GM12878 (cell line): ENCODE measurements around the gene CIRBP. TPM values are rescaled to one million over a fixed set of nuclear protein-coding genes. Genes with fewer than 3 reads are reported as not detected.

Experiments
- ATAC-seq: fragments of 200-7000 bp; cut with Tn5 transposase; 3 replicates; pipeline ENCODE4 v1.9.1; 2020; ENCODE audit warnings: mild to moderate bottlenecking, moderate library complexity
- BruUV-seq: library from RNA; stranded (reverse); fragments of 400-500 nt; replicated peaks from 2 replicates; lab custom pipeline; 2021; lab: Mats Ljungman, UMichigan
- CTCF ChIA-PET: fragments of 300-600 bp; sonication (Branson Sonifier 250); formaldehyde crosslinking; extraction: SDS; loops from one replicate; lab custom pipeline; 2021; ENCODE audit warnings: inconsistent platforms; lab: Yijun Ruan, JAX
- POLR2A ChIA-PET: fragments of 350-600 bp; formaldehyde crosslinking; extraction: SDS; loops from one replicate; lab custom pipeline; 2021; ENCODE audit warnings: inconsistent platforms; lab: Charles Lee
- RAD21 ChIA-PET: fragments of 300-600 bp; sonication (Branson Sonifier 250); formaldehyde crosslinking; loops from one replicate; lab custom pipeline; 2023; ENCODE audit warnings: antibody characterized with exemption; ENCODE audit not compliant: unreplicated experiment; lab: Charles Lee
- SMC1A ChIA-PET: fragments of 300-600 bp; sonication (Branson Sonifier 250); formaldehyde crosslinking; loops from one replicate; lab custom pipeline; 2023; ENCODE audit not compliant: unreplicated experiment, uncharacterized antibody; lab: Charles Lee
- DNase-seq: peaks from one replicate; pipeline ENCODE4 v3.0.0-alpha.2; 2011; ENCODE audit warnings: low read depth, low spot score
- FAIRE-seq: peaks from 3 replicates; lab custom pipeline; 2011; peaks lifted over from hg19 to GRCh38; lab: Jason Lieb, UNC
- H2AFZ ChIP-seq: 2 replicates; pipeline ENCODE4 v1.6.0; 2011; ENCODE audit warnings: low read depth, low read length, control low read depth; ENCODE audit not compliant: control insufficient read depth
- H3K27ac ChIP-seq: 2 replicates; pipeline ENCODE4 v1.5.1; 2011; ENCODE audit warnings: control low read depth; ENCODE audit not compliant: control insufficient read depth, insufficient read depth
- H3K27me3 ChIP-seq, 2 experiments: replicated peaks in 1 of 2; 2 replicates each; pipeline versions ENCODE4 v1.6.0 to v1.6.1; 2011; ENCODE audit warnings: low read length in 1 of 2; ENCODE audit not compliant: control insufficient read depth in 2 of 2, insufficient read depth in 2 of 2
- H3K36me3 ChIP-seq, 2 experiments: 2 replicates each; pipeline ENCODE4 v1.5.1; 2011; ENCODE audit warnings: low read length in 1 of 2; ENCODE audit not compliant: control insufficient read depth in 2 of 2, insufficient read depth in 2 of 2
- H3K4me1 ChIP-seq: 2 replicates; pipeline ENCODE4 v1.6.1; 2011; ENCODE audit warnings: mild to moderate bottlenecking, low read length, moderate library complexity, mixed read lengths; ENCODE audit not compliant: control insufficient read depth, insufficient read depth
- H3K4me2 ChIP-seq: 2 replicates; pipeline ENCODE4 v1.6.0; 2011; ENCODE audit warnings: control low read depth; ENCODE audit not compliant: control insufficient read depth, insufficient read depth
- H3K4me3 ChIP-seq: fragments of 200-600 bp; sonication (generic); 2 replicates; pipeline ENCODE4 v1.5.1; 2016
- H3K79me2 ChIP-seq: 2 replicates; pipeline ENCODE4 v1.6.0; 2011; ENCODE audit warnings: low read length; ENCODE audit not compliant: control insufficient read depth, insufficient read depth
- H3K9ac ChIP-seq: 2 replicates; pipeline ENCODE4 v1.8.0; 2011; ENCODE audit warnings: low read length, control low read depth, mixed read lengths; ENCODE audit not compliant: control insufficient read depth, insufficient read depth
- H3K9me3 ChIP-seq: replicated peaks from 3 replicates; pipeline ENCODE4 v1.5.1; 2011; ENCODE audit warnings: mild to moderate bottlenecking, low read length; ENCODE audit not compliant: control insufficient read depth, insufficient read depth
- H4K20me1 ChIP-seq: 2 replicates; pipeline ENCODE4 v1.6.0; 2011; ENCODE audit not compliant: control insufficient read depth, insufficient read depth
- CREB1 ChIP-seq: IDR thresholded peaks from 2 replicates; pipeline ENCODE4 v1.6.1; 2012; ENCODE audit warnings: low read depth, mild to moderate bottlenecking, inconsistent platforms
- DPF2 ChIP-seq: fragments of 450-650 bp; IDR thresholded peaks from 2 replicates; pipeline ENCODE4 v1.6.1; 2017; ENCODE audit warnings: mild to moderate bottlenecking
- EED ChIP-seq: sonication (generic); IDR thresholded peaks from 2 replicates; pipeline ENCODE4 v1.6.1; 2016; ENCODE audit warnings: antibody characterized with exemption, low read depth
- HDGF ChIP-seq: fragments of 450-650 bp; IDR thresholded peaks from 2 replicates; pipeline ENCODE4 v1.6.1; 2016; ENCODE audit warnings: antibody characterized with exemption
- IKZF2 ChIP-seq, 2 experiments: fragments of 450-650 bp; IDR thresholded peaks; 2 replicates each; pipeline ENCODE4 v1.6.1; 2017; ENCODE audit warnings: mild to moderate bottlenecking in 2 of 2, moderate library complexity in 2 of 2
- JUNB ChIP-seq: IDR thresholded peaks from 2 replicates; pipeline ENCODE4 v1.6.1; 2016; ENCODE audit warnings: antibody characterized with exemption, mild to moderate bottlenecking
- PML ChIP-seq: IDR thresholded peaks from 2 replicates; pipeline ENCODE4 v1.6.1; 2012; ENCODE audit warnings: low read length, inconsistent platforms
- SMAD5 ChIP-seq: IDR thresholded peaks from 2 replicates; pipeline ENCODE4 v1.6.1; 2016; ENCODE audit warnings: antibody characterized with exemption, low read depth
- SPI1 ChIP-seq: IDR thresholded peaks from 2 replicates; pipeline ENCODE4 v1.6.1; 2011; ENCODE audit warnings: low read depth, mild to moderate bottlenecking, low read length, moderate library complexity, borderline replicate concordance; ENCODE audit not compliant: insufficient read depth
- SREBF1 ChIP-seq: IDR thresholded peaks from 2 replicates; pipeline ENCODE4 v1.6.1; 2012; ENCODE audit warnings: mild to moderate bottlenecking, low read length
- TBL1XR1 ChIP-seq: IDR thresholded peaks from 2 replicates; pipeline ENCODE4 v1.6.1; 2012; ENCODE audit warnings: low read depth, low read length, improper control_type of control experiment
- TCF3 ChIP-seq: IDR thresholded peaks from 2 replicates; pipeline ENCODE4 v1.6.1; 2012; ENCODE audit warnings: low read depth, mild to moderate bottlenecking, low read length, borderline replicate concordance; ENCODE audit not compliant: insufficient read depth
- WGBS: methylation state at CpG from one replicate; pipeline ENCODE4 v1.1.6; 2016; ENCODE audit warnings: low lambda C conversion rate; ENCODE audit not compliant: insufficient replicate concordance, insufficient coverage; ENCODE audit errors: missing lambda C conversion rate; 5-methylcytosine and 5-hydroxymethylcytosine counted together
- in situ Hi-C: fragments of 300-500 bp; cut with MboI; formaldehyde crosslinking; loops from 9 replicates; pipeline ENCODE4 v1.14.3; 2018; ENCODE audit warnings: mixed read lengths
- intact Hi-C: fragments of 100-400 bp; cut with micrococcal nuclease; formaldehyde crosslinking; loops from one replicate; pipeline ENCODE4 v1.14.2; 2022; ENCODE audit not compliant: unreplicated experiment
- polyA plus RNA-seq, 11 experiments: library from polyadenylated mRNA; depleted of rRNA in 4 of 11; unstranded in 6 of 11; stranded (reverse) in 5 of 11; fragments of >200 nt; fragmentation: Nextera tagmentation in 4 of 11; fragmentation: Illumina TruSeq in 1 of 11; extraction: Ambion mirVana in 4 of 11; extraction: Trizol in 1 of 11; gene quantifications; 1 replicate in 1 of 11; 2 replicates in 10 of 11; pipeline versions ENCODE4 v1.2.1 to v1.2.3, GENCODE V29; 2011 to 2016; ENCODE audit warnings: inconsistent platforms in 2 of 11, missing spikeins in 2 of 11, low read depth in 1 of 11
- total RNA-seq, 4 experiments: library from RNA; depleted of rRNA in 3 of 4; stranded (reverse); fragments of >200 nt in 3 of 4; fragmentation: Illumina TruSeq in 1 of 4; extraction: Trizol in 1 of 4; gene quantifications; 2 replicates each; pipeline versions ENCODE4 v1.2.1 to v1.2.3, GENCODE V29; 2013 to 2021
- TF ChIP-seq, protein P1 (sequence below): fragments of 450-650 bp; IDR thresholded peaks from 2 replicates; pipeline ENCODE4 v1.6.1; 2017; ENCODE audit warnings: mild to moderate bottlenecking, low read depth, inconsistent platforms; ENCODE audit not compliant: poor library complexity, severe bottlenecking
- TF ChIP-seq, protein P2 (sequence below): IDR thresholded peaks from 2 replicates; pipeline ENCODE4 v1.6.1; 2012; ENCODE audit warnings: low read depth, low read length, improper control_type of control experiment

Gene CIRBP
- total and polyA plus RNA-seq, 10 of the 15 experiments (the other 5 are each of a cell fraction or from before 2014, with no cell fraction given): 27.6 to 335 (median 229) TPM

- TF ChIP-seq SREBF1: no peak
- TF ChIP-seq SPI1: no peak
- TF ChIP-seq HDGF: 0 out of 2 replicates have a peak, but pooled peaks have one; percentile 44
- no peak for TF ChIP-seq TCF3
- TF ChIP-seq, protein P1, sequence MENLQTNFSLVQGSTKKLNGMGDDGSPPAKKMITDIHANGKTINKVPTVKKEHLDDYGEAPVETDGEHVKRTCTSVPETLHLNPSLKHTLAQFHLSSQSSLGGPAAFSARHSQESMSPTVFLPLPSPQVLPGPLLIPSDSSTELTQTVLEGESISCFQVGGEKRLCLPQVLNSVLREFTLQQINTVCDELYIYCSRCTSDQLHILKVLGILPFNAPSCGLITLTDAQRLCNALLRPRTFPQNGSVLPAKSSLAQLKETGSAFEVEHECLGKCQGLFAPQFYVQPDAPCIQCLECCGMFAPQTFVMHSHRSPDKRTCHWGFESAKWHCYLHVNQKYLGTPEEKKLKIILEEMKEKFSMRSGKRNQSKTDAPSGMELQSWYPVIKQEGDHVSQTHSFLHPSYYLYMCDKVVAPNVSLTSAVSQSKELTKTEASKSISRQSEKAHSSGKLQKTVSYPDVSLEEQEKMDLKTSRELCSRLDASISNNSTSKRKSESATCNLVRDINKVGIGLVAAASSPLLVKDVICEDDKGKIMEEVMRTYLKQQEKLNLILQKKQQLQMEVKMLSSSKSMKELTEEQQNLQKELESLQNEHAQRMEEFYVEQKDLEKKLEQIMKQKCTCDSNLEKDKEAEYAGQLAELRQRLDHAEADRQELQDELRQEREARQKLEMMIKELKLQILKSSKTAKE: no peak
- no peak for TF ChIP-seq EED
- no peak for TF ChIP-seq PML
- 0 out of 2 replicates have a peak, but pooled peaks have one; percentile 2 for TF ChIP-seq CREB1
- 0 out of 2 replicates have a peak, but pooled peaks have one; percentile 47 for TF ChIP-seq DPF2
- TF ChIP-seq IKZF2 (IDR thresholded peaks at IDR 0.05): no peak
- TF ChIP-seq, protein P2, sequence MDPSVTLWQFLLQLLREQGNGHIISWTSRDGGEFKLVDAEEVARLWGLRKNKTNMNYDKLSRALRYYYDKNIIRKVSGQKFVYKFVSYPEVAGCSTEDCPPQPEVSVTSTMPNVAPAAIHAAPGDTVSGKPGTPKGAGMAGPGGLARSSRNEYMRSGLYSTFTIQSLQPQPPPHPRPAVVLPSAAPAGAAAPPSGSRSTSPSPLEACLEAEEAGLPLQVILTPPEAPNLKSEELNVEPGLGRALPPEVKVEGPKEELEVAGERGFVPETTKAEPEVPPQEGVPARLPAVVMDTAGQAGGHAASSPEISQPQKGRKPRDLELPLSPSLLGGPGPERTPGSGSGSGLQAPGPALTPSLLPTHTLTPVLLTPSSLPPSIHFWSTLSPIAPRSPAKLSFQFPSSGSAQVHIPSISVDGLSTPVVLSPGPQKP: 0 out of 2 replicates have a peak, but pooled peaks have one; percentile 0
- TF ChIP-seq JUNB: no peak
- no peak for TF ChIP-seq TBL1XR1
- no peak for TF ChIP-seq SMAD5
- no peak overlapping the region for H2AFZ ChIP-seq
- no peaks in the 10 kb centered on the region for H3K9me3 ChIP-seq
- ChIA-PET RAD21 (interaction anchor here (0.6 to 5.1 kb wide), 22 partner anchors 8 to 321 kb away, joined by 3 to 336 read pairs (median 4); partner anchors contain the start of genes ARHGAP45, CIRBP, FAM174C and NDUFS7), POLR2A (interaction anchor here (0.6 to 7.7 kb wide), 9 partner anchors 8 to 128 kb away, joined by 3 to 184 read pairs (median 5); partner anchors contain the start of genes CIRBP and FAM174C), SMC1A (interaction anchor here (0.7 to 6.9 kb wide), 10 partner anchors 8 to 143 kb away, joined by 3 to 172 read pairs (median 4); partner anchors contain the start of genes CIRBP and FAM174C), CTCF (interaction anchor here (0.6 to 6.1 kb wide), 34 partner anchors 8 to 297 kb away, joined by 3 to 363 read pairs (median 4); partner anchors contain the start of genes ARHGAP45, CIRBP, FAM174C and WDR18)
- DNase-seq (no peak), FAIRE-seq (no peak), ATAC-seq (peak; percentile 9; the same call in 1 of the 3 replicates)
- H4K20me1 ChIP-seq: no peaks in the 10 kb centered on the region
- intact Hi-C loops (loop anchor here (1.0 to 10.0 kb wide), 3 partner anchors 21 to 320 kb away; partner anchors contain the start of genes ARID3A and GPX4), in situ Hi-C loops (no loop called here)
- H3K4me1 ChIP-seq: peaks cover 30% of the 10 kb centered on the region
- no peak overlapping the region for H3K27ac ChIP-seq
- H3K36me3 ChIP-seq: no peaks in the 10 kb centered on the region; a peak in 2 of 4 replicates
- H3K27me3 ChIP-seq: no peaks in the 10 kb centered on the region
- 26% methylated on average over 31 of the region's 31 CpGs for WGBS
- no peak overlapping the region; the same call in 1 of the 2 replicates for H3K9ac ChIP-seq
- peak overlapping the region; percentile 66 for H3K4me2 ChIP-seq
- peak overlapping the region; percentile 57 for H3K4me3 ChIP-seq
- H3K79me2 ChIP-seq: peaks cover 20% of the 10 kb centered on the region
- BruUV-seq: no TSS peak
These were observed 24.3 kb upstream of the CIRBP start for GRCh38 chr19:1244693-1245451.
